ENCODE data around the gene GPC6.

GPC6 gene

DNA sequence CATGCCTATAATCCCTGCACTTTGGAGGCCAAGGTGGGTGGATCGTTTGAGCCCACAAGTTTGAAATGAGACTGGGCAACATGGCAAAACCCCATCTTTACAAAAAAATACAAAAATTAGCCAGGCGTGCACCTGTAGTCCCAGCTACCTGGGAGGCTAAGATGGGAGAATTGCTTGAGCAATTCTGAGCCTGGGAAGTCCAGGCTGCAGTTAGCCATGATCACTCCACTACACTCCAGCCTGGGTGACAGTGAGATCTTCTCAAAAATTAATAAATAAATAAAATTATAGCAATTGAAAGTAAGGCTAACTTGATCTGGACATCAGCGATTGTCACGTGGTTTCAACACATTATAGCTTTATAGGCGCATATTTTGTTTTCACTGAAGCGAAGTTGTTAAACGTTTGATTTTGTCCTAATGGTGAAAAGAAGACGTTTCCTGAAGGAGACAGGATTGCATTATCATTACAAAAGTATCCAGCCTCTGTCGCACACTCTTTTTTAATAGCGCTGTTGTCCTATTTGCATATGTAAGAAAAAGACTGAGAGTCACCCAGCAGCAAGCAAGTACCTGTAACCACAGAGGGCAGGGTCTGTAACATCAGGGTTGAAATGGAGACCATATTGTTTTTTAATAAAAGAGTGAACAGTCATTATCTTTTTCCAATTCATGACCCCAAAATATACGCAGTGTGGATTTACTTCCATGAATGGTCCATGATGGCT lies 917.2 kb downstream of the GPC6 start:
- TF ChIP-seq, protein P1, sequence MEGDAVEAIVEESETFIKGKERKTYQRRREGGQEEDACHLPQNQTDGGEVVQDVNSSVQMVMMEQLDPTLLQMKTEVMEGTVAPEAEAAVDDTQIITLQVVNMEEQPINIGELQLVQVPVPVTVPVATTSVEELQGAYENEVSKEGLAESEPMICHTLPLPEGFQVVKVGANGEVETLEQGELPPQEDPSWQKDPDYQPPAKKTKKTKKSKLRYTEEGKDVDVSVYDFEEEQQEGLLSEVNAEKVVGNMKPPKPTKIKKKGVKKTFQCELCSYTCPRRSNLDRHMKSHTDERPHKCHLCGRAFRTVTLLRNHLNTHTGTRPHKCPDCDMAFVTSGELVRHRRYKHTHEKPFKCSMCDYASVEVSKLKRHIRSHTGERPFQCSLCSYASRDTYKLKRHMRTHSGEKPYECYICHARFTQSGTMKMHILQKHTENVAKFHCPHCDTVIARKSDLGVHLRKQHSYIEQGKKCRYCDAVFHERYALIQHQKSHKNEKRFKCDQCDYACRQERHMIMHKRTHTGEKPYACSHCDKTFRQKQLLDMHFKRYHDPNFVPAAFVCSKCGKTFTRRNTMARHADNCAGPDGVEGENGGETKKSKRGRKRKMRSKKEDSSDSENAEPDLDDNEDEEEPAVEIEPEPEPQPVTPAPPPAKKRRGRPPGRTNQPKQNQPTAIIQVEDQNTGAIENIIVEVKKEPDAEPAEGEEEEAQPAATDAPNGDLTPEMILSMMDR (conservative IDR thresholded peaks at IDR 0.05; ENCODE audit: low read length), result no peak
- DNase-seq (ENCODE audit: low read depth), result no peak
- H3K4me3 ChIP-seq (ENCODE audit: low read length), result no peak overlapping the region

DNA sequence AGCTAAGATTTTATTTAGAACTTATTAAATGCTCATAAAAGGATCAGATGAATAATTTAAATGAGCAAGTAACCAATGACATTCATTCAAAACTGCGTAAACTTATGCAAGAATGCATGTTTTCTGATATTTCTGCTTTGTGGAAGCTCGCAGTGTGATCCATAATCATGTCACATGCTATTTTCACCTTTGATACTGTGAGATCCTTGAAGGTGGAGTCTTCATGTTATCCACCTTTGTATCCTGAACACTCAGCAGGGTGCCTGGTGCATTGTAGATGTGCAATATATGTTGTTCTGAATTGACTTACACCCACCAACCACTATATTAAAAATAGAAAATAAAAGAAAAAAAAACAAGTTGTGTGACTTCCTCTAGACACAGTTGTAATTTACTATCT lies 919.4 kb downstream of the GPC6 start:
- DNase-seq (ENCODE audit: low read depth), result no peak
- TF ChIP-seq, protein P1 (conservative IDR thresholded peaks at IDR 0.05; ENCODE audit: low read length), result no peak
- H3K4me3 ChIP-seq (ENCODE audit: low read length), result no peak overlapping the region

DNA sequence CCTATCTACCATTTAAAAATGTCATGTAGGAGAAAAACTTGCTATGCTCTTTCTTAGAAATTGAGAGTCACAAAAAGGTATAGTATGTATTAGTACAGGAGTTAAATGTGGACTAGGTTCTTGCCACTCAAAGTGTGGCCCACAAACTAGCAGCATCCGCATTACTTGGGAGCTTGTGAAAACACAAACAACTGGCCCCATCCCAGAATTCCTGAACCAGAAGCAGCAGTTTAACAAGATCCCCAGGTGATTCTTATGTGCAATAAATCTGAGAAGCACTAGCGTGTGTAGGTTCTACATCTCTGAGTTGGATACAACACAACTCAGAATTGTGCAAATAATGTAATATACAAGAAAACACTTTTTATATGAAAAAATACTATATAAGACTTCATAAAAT lies 927.0 kb downstream of the GPC6 start:
- no peak overlapping the region for H3K4me3 ChIP-seq (ENCODE audit: low read length)
- TF ChIP-seq, protein P1 (conservative IDR thresholded peaks at IDR 0.05; ENCODE audit: low read length), result no peak
- DNase-seq (ENCODE audit: low read depth), result no peak

DNA sequence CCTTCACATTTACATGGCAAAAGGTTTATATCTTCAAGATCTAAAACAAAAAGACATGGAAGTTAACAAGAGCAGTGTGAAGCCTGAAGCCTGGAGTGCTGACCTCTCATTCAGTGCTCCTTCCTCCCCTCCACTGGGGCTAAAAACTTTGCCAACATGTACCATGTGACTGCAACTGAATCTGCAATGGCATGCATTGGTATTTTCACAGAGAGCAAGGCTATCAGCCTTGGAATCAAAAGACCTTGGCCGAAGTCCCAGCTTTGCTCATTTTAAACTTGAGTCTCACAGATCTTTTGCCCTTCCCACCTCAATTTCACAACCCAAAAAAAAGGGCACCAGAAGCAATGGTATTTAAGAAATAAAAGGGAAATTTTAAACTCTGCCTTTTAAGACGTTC lies 927.8 kb downstream of the GPC6 start:
- H3K4me3 ChIP-seq (ENCODE audit: low read length), result no peak overlapping the region
- DNase-seq (ENCODE audit: low read depth), result peak; percentile 81
- TF ChIP-seq, protein P1 (conservative IDR thresholded peaks at IDR 0.05; ENCODE audit: low read length), result no peak

DNA sequence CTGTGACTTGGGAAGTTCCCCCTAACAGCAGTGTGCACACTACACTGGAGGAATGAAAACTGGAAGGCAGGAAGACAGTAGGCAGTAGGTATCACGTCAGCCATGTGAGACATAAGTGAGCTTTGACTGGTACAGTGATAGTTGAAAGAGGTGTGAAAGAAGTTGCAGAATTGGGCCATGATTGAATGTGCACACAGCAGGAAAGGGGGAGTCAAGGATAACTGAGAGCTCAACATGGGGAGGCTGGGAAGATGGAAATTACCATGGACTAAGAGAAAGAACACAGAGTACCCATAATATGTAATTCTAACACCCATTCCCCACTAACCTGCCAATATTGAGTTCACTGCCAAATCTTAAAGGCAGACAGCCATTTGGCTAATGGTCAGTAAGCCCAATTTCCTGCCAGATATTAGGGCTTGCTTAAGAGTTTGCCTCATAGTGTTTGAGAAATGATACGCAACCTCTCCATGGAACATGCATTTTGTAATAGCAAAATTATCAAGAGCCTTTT lies 931.2 kb downstream of the GPC6 start:
- TF ChIP-seq, protein P1 (conservative IDR thresholded peaks at IDR 0.05; ENCODE audit: low read length), result no peak
- H3K4me3 ChIP-seq (ENCODE audit: low read length), result no peak overlapping the region
- DNase-seq (ENCODE audit: low read depth), result peak; percentile 30

DNA sequence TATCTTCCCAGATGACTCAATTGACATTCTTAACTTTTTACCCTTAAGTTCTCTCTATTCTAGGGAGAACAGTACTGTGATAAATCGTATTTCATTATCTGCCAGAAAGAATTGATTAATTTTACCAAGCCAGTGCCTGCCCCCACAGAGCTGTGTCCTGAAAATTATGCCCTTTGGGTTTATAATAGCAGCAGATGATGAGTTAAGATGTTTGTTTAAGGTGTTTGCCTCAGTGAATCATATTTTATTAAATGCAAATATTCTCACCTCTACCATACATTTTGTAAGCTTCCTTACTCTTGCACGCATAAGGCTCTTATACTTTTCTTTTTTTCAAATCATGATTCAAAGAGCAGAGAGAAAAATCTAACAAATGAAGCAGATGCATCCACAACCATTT lies 934.3 kb downstream of the GPC6 start:
- H3K4me3 ChIP-seq (ENCODE audit: low read length), result no peak overlapping the region
- no peak for DNase-seq (ENCODE audit: low read depth)
- TF ChIP-seq, protein P1 (conservative IDR thresholded peaks at IDR 0.05; ENCODE audit: low read length), result no peak

DNA sequence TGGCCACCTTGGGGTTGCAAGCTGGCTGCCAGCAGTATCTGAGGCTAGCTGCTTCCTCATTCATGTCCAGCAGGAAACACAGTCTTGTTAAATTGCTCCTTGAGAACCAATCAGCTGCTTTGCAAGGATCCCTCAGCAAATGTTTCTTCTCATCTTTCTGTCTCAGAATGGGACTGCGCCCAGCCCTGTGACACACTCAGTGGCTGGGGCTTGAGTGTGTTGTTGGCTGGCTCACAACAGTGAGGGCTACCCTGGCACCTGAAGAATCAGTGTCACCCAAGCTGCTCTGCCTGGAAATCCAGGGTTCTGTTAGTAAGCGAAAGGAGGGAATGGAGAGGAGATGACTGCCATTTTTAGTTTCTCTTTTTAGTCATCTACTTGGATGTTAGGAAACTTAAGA lies 935.7 kb downstream of the GPC6 start:
- H3K4me3 ChIP-seq (ENCODE audit: low read length), result no peak overlapping the region
- no peak for DNase-seq (ENCODE audit: low read depth)
- TF ChIP-seq, protein P1 (conservative IDR thresholded peaks at IDR 0.05; ENCODE audit: low read length), result no peak
